Inflammatory macrophage (primary cell): ENCODE measurements around the gene SEC11A.
A peak's percentile ranks its signal among the peaks of the same experiment; 100 is the strongest.
"Not testable (repeated sequence)": the region's sequence is repeated elsewhere in the genome, so short reads cannot be mapped to it uniquely, and the experiment has no call there.

Source experiments
- DNase-seq, 2 donors: peaks; one replicate each; pipeline ENCODE4 v3.0.0-alpha.2; 2020 to 2022

The SEC11A gene

DNA sequence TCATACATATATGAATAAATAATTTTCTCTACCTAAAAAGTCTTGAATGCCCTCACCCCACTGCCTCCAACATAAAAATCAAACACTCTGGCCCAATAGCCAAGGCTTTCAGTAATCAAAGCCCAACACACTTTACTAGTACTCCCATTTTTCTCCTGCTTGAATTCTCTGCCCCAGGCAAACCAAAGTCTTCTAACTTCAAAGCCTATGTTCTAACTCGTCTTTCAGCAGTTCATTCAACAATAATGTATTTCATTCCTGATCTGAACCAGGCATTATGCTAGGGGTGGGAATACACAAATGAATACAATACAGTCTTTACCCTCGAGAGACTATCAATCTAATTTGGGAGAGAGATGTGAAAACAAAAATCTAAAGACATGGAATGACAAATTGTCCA lies 21.1 kb upstream of the SEC11A start:
- no peak for DNase-seq

GRCh38 chr15:84736375-84736774 lies 20.4 kb upstream of the SEC11A start:
- no peak for DNase-seq

GRCh38 chr15:84735480-84736061 lies 19.6 kb upstream of the SEC11A start:
- peak; percentile 71 to 77 for DNase-seq

DNA sequence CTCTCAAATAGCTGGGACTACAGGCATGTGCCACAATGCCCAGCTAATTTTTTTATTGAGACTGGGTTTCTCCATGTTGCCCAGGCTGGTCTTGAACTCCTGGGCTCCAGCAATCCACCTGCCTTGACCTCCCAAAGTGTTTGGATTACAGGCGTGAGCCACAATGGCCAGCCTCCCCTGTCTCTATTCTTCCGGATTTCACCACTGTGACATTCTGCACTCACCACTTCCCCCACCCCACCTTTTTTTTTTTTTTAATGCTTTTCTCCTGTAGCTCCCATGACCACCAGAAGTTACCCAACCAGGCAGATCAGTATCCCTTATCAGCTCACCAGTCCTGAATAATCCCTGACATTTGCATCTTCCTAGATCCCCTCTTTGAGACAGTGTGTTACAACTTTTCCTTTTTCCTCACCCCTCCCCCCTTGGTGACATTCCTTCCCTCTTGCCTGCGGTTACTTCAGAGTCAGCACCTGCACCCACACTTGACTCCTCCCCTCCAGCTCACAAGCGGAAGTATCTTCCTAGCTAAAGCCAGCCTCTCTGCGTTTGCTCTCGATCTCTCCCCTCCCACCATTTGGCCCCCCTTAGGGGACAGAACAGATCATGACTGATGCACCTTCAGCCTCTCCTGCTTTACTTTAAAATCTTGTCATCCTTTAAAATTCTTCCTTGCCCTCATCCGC lies 19.0 kb upstream of the SEC11A start:
- peak; percentile 75 to 89 for DNase-seq

- peak in 1 of 2 donors; percentile 35 for DNase-seq
These were observed 15.8 kb upstream of the SEC11A start for GRCh38 chr15:84731774-84732173.

DNA sequence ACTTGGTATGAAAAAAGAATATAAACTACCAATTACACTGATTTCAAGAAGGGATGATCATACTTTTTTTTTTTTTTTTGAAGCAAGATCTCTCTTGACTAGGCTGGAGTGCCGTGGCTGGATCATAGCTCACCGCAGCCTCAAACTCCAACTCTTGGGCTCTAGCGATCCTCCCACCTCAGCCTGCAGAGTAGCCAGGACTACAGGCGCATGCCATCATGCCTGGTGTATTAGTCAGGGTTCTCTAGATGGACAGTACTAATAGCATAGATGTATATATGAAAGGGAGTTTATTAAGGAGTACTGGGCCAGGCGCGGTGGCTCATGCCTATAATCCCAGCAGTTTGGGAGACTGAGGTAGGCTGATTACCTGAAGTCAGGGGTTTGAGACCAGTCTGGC lies 11.5 kb upstream of the SEC11A start:
- DNase-seq = no peak

- DNase-seq = peak; percentile 92 to 96
These were observed 9.1 kb upstream of the SEC11A start for GRCh38 chr15:84725001-84725491.

DNA sequence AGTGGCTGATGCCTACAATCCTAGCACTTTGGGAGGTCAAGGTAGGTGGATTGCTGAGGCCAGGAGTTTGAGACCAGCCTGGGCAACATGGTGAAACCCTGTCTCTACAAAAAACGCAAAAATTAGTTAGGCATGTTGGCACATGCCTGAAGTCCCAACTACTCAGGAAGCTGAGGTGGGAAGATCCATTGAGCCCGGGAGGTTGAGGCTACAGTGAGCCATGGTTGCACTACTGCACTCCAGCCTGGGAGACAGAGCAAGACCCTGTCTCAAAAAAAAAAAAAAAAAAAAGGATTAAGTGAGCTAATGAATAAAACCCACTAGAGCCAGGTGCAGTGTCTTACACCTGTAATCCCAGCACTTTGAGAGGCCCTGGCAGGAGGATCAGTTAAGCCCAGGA lies 6.7 kb upstream of the SEC11A start:
- no peak for DNase-seq

DNA sequence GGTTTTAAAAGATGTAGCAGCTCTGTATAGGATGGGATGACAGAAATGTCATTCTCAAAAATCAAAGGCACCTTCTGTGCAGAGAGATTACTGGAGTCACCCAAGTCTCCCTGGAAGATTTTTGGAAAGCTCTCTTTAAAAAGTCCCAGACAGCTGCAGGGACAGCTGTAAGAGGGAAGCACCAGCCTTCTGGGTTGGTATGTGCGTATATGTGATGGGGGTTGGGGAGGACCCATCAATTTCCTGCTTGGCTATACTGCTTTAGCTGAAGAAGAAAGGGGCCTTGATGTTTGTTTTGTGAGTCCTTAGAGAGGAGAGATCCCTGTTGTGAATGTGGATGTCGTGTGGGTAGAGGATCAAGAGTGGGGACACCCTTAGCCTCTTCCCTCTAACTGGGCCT lies 5.4 kb upstream of the SEC11A start:
- DNase-seq = peak; percentile 8 to 16

- peak; percentile 20 to 24 for DNase-seq
These were observed 401 bp downstream of the SEC11A start for GRCh38 chr15:84715441-84716035.

DNA sequence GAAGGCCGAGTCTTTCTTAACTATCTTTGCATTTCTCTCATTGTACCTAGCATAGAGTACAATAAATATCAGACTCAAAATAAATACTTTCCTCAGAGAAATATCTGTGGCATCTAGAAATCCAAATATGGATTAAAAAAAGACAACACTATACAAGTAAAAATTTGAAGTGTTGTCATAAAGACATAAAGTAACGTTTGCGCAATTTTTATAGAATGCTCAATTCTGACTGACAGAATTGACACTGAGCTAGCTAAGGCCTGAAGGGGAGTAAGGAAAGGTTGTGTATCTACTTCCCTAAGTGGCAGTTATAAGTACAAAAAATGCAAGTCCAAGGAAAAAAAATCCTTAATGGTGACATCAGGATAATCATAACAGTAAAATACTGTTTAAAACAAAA lies 1.1 kb downstream of the SEC11A start:
- peak; percentile 23 to 54 for DNase-seq

- no peak for DNase-seq
These were observed 1.6 kb downstream of the SEC11A start for GRCh38 chr15:84714372-84714771.

DNA sequence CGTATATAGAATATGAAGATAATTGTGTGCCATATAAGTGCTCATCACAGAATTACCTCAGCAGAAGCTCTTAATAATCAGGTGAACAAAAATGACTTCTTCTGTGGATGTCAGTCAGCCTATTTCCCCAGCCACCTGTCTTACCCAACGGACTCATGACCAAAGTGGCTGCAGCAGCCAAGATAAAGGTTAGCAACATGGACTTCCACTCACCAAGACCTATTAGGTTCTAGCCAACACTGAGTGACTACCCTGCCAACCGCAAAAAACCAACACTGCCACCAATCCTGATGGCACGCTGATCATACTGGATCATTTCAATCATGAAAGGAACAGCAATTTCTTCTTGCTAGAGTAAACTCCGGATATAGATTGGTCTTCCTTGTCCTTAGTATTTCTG lies 12.1 kb downstream of the SEC11A start:
- no peak for DNase-seq

DNA sequence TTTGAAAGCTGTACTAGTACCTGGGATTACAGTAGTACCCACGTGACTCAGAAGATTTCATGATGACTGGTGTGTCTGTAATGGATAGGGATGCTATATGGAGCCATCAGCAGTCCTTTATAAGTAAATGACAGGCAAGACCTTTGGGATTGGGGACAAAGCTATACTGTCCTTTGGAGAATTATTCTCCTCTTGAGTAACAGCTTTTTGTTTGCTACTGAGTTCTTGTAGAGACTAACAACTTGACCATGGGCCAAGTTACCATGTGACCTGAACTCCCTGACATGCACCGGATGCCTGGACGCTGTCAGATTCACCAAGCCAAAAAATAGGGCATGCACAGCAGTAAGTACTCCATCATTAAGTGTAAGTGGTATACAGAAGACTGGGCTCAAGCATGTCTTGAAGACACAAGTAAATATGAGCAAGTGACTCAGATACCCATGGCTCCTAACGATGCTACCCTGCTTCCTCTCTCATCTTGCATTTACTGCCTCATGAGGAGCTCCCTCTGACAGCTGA lies 12.9 kb downstream of the SEC11A start:
- peak; percentile 38 to 54 for DNase-seq

DNA sequence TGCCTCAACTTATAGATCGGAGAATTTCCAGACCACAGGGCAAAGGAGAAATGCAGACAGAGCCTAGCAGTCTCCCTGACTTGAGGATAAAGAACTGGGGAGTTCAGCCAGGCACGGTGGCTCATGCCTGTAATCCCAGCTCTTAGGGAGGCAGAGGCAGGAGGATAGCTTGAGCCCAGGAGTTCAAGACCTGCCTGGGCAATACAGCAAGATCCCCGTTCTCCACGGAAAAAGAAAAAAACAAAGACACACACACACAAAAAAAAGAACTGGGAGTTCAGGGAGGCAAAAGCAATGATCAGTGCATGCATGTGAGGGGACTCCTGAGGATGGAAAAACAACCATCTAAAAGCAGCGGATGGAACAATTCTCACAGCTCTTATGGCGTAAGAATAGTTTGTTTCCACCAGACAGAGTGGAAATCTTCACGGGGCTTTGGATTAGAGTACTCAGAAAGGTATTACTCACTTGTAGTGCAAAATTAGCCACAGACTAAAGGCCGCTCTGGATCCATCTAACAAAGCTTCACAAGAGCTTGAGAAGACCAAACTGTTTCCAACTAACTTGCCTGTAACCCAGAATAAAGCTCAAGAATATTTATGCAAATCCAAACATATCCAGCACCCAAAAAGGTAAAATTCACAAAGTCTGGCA lies 16.3 kb downstream of the SEC11A start:
- no peak for DNase-seq

GRCh38 chr15:84697236-84697990 lies 18.5 kb downstream of the SEC11A start:
- DNase-seq = peak in 1 of 2 donors; percentile 71

DNA sequence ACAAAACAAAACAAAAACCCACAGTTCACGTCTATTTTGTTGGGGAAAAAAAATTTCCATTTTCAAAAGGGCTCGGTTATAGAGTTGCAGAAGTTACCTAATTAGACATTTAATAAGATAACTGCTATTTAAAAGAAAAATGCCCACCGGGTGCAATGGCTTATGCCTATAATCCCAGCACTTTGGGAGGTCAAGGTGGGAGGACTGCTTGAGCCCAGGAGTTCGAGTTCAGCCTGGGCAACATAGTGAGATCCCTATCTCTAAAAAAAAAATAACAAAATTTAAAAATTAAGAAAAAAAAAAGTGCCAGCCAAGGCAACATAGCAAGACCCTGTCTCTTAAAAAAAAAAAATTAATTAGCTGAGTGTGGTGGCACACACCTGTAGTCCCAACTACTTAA lies 19.2 kb downstream of the SEC11A start:
- no peak for DNase-seq

- no peak for DNase-seq
These were observed 25.6 kb downstream of the SEC11A start for GRCh38 chr15:84690342-84690741.

- no peak for DNase-seq
These were observed 26.1 kb downstream of the SEC11A start for GRCh38 chr15:84689858-84690257.

- not testable (repeated sequence) for DNase-seq
These were observed 29.5 kb downstream of the SEC11A start for GRCh38 chr15:84686446-84686845.

DNA sequence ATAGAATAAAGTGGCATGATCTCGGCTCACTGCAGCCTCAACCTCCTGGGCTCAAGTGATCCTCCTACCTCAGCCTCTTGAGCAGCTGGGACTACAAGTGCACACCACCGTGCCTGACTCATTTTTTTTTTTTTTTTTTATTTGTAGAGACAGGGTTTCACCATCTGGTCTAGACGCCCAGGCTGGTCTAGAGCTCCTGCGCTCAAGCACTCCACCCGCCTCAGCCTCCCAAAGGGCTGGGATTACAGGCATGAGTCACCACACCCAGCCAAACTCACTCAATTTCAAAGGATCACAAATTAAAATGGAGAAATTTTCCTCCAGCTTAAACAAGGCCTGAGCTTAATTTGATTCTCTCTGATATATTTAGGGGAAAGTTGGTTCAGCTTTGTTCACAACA lies 30.6 kb downstream of the SEC11A start:
- peak; percentile 51 to 69 for DNase-seq

DNA sequence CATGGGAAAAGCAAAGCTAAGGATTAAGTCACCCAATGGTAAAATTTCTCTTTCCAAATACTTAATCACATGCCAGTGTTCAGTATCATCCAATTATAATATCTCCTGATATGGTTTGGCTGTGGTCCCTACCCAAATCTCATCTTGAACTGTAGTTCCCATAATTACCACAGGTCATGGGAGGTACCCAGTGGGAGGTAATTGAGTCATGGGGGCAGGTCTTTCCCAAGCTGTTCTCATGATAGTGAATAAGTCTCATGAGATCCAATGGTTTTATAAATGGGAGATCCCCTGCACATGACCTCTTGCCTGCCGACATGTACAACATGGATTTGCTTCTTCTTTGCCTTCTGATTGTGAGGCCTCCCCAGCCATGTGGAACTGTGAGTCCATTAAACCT lies 31.8 kb downstream of the SEC11A start:
- DNase-seq = peak; percentile 80 to 84
